Activated CD8-positive, alpha-beta memory T cell treated with anti-CD3 and anti-CD28 coated beads, Interleukin-2, amount 10 ng/mL, durations not matched to agents 7 days and 5 days (primary cell): ENCODE results near the gene PEX14. TPM values are rescaled to one million over a fixed set of nuclear protein-coding genes. Genes with fewer than 3 reads are reported as not detected.

Source experiments
- ATAC-seq: fragments of 150-1000 bp; cut with Tn5 transposase; one replicate; pipeline ENCODE4 v1.10.0; 2021; ENCODE audit warnings: moderate library complexity
- CTCF ChIA-PET: fragments of 350-600 bp; sonication (Branson Sonifier 250); formaldehyde crosslinking; loops from one replicate; lab custom pipeline; 2021; ENCODE audit warnings: antibody characterized with exemption; lab: Charles Lee
- DNase-seq: peaks from one replicate; pipeline ENCODE4 v3.0.0-alpha.2; 2020
- H3K27ac Mint-ChIP-seq: one replicate; pipeline ENCODE4 v1.8.0; 2021; ENCODE audit warnings: mild to moderate bottlenecking, mixed read lengths
- H3K27me3 Mint-ChIP-seq: one replicate; pipeline ENCODE4 v1.8.0; 2021; ENCODE audit warnings: mixed read lengths
- H3K36me3 Mint-ChIP-seq: one replicate; pipeline ENCODE4 v1.8.0; 2021; ENCODE audit warnings: mild to moderate bottlenecking, mixed read lengths
- H3K4me1 Mint-ChIP-seq: one replicate; pipeline ENCODE4 v1.8.0; 2021; ENCODE audit warnings: mixed read lengths
- H3K4me3 Mint-ChIP-seq: one replicate; pipeline ENCODE4 v1.8.0; 2021; ENCODE audit warnings: mild to moderate bottlenecking, moderate library complexity, mixed read lengths
- H3K9me3 Mint-ChIP-seq: one replicate; pipeline ENCODE4 v1.8.0; 2022; ENCODE audit warnings: low read depth, mixed read lengths
- total RNA-seq, 2 experiments: library from RNA; stranded (reverse); gene quantifications; one replicate each; pipeline ENCODE4 v1.2.3, GENCODE V29; 2021

The PEX14 gene
- total RNA-seq, 2 experiments from 2014 or later, result 24.4 to 27.5 TPM

DNA sequence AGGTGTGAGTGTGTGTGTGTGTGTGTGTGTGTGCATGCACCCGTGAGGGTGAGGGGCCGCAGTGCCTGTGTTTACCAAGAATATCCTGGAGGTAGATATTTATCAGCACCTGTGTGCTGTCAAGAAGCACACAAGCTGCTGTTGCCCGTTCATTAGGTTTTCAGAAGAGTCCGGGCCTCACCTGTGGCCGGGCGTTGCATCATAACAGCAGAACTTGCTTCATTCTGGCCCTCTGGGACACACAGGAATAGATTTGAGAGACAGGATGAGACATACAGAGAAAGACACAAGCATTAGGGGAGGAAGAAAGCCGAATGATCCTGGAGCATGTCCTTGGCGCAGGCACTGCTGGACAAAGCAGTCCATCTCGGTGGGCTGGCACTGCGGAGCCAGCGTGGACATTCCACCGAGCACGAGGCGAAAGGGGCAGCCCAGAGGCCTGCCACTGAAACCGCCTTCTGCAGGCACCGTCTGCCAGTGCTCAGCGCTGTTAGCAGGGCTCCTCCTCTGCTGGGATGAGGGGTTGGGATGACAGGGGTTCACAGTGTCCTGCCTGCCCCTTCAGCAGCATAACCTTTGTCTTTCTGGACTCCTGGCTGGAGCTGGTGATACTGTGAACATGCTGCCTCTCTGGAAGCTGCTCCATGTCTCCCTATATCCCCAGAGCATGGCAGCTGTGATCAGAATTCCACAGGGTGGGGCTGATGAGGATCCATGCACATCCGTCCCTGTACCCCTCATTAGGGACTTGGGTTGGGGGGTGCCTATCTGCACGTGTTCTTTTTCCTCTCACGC lies 81.1 kb downstream of the PEX14 start:
- no peak overlapping the region for H3K27ac Mint-ChIP-seq
- CTCF ChIA-PET, result no interaction called here

DNA sequence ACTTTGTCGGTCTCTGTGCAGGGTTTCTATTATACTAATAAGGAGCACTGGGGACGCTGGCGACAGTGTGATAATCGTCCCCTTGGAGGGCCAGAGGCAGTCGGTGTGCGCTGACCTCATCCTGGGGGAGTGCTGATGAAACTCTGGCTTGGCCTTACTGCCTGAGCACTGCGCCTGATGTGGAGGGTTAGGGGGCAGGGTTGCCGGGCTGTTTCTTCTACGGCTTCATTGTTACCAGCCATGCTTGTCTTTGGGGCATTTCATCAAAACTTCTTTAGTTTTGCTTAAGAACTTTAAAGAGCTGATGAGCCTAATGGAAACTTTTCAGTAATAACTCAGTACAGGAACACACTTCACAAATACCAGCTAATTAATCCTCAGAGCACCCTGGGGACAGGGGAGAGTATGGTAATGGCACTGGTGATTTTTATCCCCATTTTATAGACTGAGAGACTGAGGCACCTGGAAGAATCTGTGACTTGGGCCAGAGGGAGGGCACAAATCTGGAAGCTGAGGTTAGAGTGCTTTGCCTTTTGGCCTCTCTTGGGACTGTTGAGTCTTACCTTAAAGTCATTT lies 81.8 kb downstream of the PEX14 start:
- CTCF ChIA-PET, result no interaction called here
- DNase-seq, result no peak
- no peaks in the 10 kb centered on the region for H3K9me3 Mint-ChIP-seq
- no peak overlapping the region for H3K4me3 Mint-ChIP-seq
- peaks cover 4% of the 10 kb centered on the region for H3K4me1 Mint-ChIP-seq
- no peaks in the 10 kb centered on the region for H3K27me3 Mint-ChIP-seq
- no peak for ATAC-seq
- no peak overlapping the region for H3K27ac Mint-ChIP-seq
- no peaks in the 10 kb centered on the region for H3K36me3 Mint-ChIP-seq

More for the DNA sequence above, 81.1 kb downstream of the PEX14 start:
- ATAC-seq (no peak), DNase-seq (no peak)
- Mint-ChIP-seq H3K36me3 (no peaks in the 10 kb centered on the region), H3K9me3 (no peaks in the 10 kb centered on the region), H3K4me1 (peaks cover 4% of the 10 kb centered on the region), H3K27me3 (no peaks in the 10 kb centered on the region), H3K4me3 (no peak overlapping the region)

DNA sequence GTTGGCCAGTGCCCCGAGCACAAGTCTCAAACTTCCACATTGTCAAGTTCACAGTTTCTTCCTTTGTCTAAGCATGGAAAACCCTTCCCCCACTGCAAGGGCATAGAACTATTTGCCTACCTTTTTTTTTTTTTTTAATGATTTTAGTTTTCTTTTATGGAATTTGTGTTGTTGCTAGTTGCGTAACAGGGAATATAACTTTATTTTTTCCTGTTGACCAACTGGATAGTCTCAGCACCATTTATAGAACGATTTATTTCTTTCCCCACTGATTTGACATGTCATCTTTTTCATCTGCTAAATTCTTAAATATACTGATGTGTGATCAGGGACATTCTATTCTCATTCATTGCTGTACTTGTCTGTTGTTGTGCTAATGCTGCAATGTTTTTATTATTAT lies 83.0 kb downstream of the PEX14 start:
- H3K27me3 Mint-ChIP-seq, result no peaks in the 10 kb centered on the region
- peaks cover 4% of the 10 kb centered on the region for H3K4me1 Mint-ChIP-seq
- H3K27ac Mint-ChIP-seq, result no peak overlapping the region

DNA sequence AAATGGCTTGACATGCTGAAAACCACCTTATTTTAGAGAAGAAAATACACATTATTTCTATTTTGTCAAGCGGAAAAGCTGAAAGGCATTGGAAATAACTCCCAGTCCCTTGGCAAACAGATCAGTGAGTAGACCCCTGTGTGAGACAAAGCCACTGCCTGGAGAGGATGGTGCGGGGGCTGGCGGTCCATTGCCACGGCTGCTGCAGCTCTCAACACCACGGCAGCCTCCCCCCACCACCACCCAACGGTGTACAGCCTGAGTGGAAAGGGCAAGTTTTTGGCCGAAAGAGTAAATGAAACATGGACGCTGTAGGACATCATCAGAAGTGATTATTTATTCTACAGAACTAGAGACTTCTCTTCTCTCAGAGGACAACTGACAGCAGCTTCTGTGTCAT lies 84.6 kb downstream of the PEX14 start:
- DNase-seq (no peak), ATAC-seq (no peak)
- H3K36me3 Mint-ChIP-seq, result peaks cover 8% of the 10 kb centered on the region
- no peaks in the 10 kb centered on the region for H3K4me1 Mint-ChIP-seq
- H3K4me3 Mint-ChIP-seq, result no peak overlapping the region
- H3K9me3 Mint-ChIP-seq, result peaks cover 5% of the 10 kb centered on the region
- no peak overlapping the region for H3K27ac Mint-ChIP-seq
- CTCF ChIA-PET, result interaction anchor here (0.8 kb wide), 1 partner anchor 1290 kb away, joined by 4 read pairs; no protein-coding TSS in a partner anchor
- H3K27me3 Mint-ChIP-seq, result no peaks in the 10 kb centered on the region

More for the DNA sequence above, 83.0 kb downstream of the PEX14 start:
- Mint-ChIP-seq H3K9me3 (no peaks in the 10 kb centered on the region), H3K36me3 (peaks cover 3% of the 10 kb centered on the region), H3K4me3 (no peak overlapping the region)
- CTCF ChIA-PET, result no interaction called here
- ATAC-seq (no peak), DNase-seq (no peak)

DNA sequence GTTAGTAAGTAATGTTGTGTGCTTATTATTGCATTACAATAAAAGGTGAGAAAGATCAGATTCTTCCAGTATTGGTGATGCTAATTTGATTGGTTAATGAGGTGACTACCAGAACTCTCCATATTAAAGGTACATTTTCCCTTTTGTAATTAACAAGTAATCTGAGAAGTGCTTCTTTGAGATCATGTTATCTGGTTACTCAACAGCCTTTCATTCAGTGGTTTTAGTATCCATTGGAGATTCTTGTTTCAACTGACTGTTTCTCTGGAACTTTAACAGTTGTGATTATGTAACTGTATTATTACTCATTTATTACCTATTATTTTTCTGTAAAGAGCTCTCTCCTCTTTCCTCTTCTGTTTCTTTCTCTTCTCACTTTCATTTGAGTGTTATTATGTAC lies 86.7 kb downstream of the PEX14 start:
- ATAC-seq, result no peak
- peaks cover 5% of the 10 kb centered on the region for H3K9me3 Mint-ChIP-seq
- CTCF ChIA-PET, result interaction anchor here (1.6 kb wide), 1 partner anchor 66 kb away, joined by 5 read pairs; no protein-coding TSS in a partner anchor
- no peak overlapping the region for H3K27ac Mint-ChIP-seq
- H3K27me3 Mint-ChIP-seq, result no peaks in the 10 kb centered on the region
- no peak for DNase-seq
- no peak overlapping the region for H3K4me3 Mint-ChIP-seq
- H3K36me3 Mint-ChIP-seq, result peaks cover 10% of the 10 kb centered on the region
- H3K4me1 Mint-ChIP-seq, result no peaks in the 10 kb centered on the region

DNA sequence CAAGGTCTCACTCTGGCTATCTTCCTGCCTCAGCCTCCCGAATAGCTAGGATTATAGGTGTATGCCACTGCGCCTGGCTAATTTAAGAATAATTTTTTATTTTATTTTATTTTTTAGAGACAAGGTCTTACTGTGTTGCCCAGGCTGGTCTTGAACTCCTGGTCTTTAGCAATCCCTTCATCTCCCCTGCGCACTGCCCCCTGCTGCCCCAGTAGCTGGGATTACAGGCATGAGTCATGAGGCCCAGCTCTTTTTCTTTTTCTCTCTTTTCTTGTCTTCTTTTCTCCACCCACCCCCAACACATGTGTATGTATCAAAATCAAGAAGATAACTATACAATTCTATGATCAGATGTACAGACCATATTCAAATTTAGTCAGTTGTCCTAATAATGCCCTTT lies 87.2 kb downstream of the PEX14 start:
- H3K27ac Mint-ChIP-seq, result no peak overlapping the region
- ATAC-seq, result no peak
- peaks cover 10% of the 10 kb centered on the region for H3K36me3 Mint-ChIP-seq
- CTCF ChIA-PET, result interaction anchor here (1.6 kb wide), 1 partner anchor 67 kb away, joined by 5 read pairs; no protein-coding TSS in a partner anchor
- H3K9me3 Mint-ChIP-seq, result peaks cover 5% of the 10 kb centered on the region
- no peak overlapping the region for H3K4me3 Mint-ChIP-seq
- no peak for DNase-seq
- H3K4me1 Mint-ChIP-seq, result no peaks in the 10 kb centered on the region
- no peaks in the 10 kb centered on the region for H3K27me3 Mint-ChIP-seq

DNA sequence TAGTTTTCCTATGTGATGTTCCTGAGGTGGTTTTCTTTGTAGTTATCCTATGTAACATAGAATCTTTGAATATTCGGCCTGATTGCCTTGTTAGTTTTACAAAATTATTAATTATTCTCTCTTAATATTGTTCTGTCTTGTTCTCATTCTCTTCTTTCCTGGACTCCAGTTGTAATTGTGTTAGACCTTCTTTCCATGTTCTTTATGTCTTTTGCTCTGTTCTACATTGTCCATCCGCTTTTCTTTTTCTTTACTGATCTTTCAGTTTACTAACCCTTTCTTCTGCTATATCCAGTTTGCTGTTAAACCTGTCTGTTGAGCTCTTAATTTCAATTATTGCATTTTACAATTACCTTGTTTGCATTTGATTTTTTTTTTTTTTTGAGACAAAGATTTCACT lies 89.3 kb downstream of the PEX14 start:
- DNase-seq, result no peak
- Mint-ChIP-seq H3K4me1 (no peaks in the 10 kb centered on the region), H3K4me3 (no peak overlapping the region), H3K9me3 (peaks cover 5% of the 10 kb centered on the region), H3K27ac (no peak overlapping the region), H3K36me3 (peaks cover 12% of the 10 kb centered on the region), H3K27me3 (no peaks in the 10 kb centered on the region)
- no peak for ATAC-seq
- CTCF ChIA-PET, result no interaction called here

DNA sequence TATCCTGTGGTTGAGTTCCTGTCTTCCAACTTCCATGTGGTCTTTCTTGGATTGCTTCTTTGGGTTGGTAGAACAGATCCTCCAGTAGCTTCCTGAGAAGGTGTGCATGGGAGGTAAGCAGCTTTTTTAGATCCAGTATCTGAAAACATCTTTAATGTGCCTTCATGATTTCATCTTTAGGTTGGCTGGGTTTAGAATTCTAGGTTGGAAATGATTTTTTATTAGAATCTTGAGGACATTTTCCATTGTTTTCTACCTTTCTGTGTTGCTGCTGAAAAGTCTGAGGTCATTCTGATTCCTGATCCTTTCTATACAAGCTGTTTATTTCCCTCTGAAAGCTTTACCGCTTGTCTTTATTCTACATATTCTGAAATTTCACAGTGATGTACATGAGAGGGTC lies 94.8 kb downstream of the PEX14 start:
- peaks cover 6% of the 10 kb centered on the region for H3K36me3 Mint-ChIP-seq
- ATAC-seq (no peak), DNase-seq (no peak)
- no peaks in the 10 kb centered on the region for H3K9me3 Mint-ChIP-seq
- no peaks in the 10 kb centered on the region for H3K27me3 Mint-ChIP-seq
- no peaks in the 10 kb centered on the region for H3K4me1 Mint-ChIP-seq
- H3K27ac Mint-ChIP-seq, result no peak overlapping the region
- CTCF ChIA-PET, result interaction anchor here (0.8 kb wide), 1 partner anchor 28 kb away, joined by 3 read pairs; no protein-coding TSS in a partner anchor
- H3K4me3 Mint-ChIP-seq, result no peak overlapping the region

DNA sequence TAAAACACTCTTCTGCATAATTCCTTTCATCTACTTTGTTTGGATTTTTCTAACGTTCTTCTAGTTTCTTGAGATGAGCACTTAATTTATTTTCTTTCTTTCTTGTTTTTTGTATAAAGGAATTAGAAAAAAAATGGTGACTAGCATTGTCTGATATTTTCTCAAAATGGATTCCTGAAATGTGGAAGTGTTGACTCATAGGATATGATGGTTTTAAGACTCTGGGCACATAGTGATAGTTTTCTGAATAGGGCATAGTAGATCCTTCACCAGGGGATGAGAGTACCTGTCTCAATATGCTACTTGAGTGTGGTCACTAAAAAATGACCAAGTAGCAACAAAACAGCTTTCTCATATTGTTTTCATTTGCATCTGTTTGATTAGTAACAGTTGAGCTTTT lies 100.9 kb downstream of the PEX14 start:
- Mint-ChIP-seq H3K9me3 (no peaks in the 10 kb centered on the region), H3K4me1 (no peaks in the 10 kb centered on the region), H3K4me3 (no peak overlapping the region), H3K36me3 (no peaks in the 10 kb centered on the region), H3K27me3 (no peaks in the 10 kb centered on the region), H3K27ac (no peak overlapping the region)
- DNase-seq, result no peak
- CTCF ChIA-PET, result interaction anchor here (1.0 kb wide), 1 partner anchor 68 kb away, joined by 3 read pairs; no protein-coding TSS in a partner anchor
- ATAC-seq, result no peak

DNA sequence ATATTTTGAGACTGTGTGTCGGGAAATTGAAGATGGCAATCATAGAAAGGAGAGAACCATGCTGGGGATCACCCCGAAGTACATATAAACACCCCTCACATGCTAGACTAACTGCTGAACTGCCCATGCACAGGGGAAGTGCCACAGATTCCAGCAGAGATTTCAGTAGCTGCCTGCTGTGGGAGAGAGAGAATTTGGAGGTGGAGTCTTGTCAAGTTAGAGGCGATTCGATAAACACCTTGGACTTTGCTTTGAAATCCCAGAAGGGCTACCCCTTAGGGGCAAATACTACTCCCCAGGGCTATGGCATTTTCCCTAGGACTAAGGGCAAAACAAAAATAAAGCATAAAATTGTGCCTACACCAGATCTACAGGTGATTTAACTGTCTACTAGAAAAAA lies 103.3 kb downstream of the PEX14 start:
- Mint-ChIP-seq H3K27ac (no peak overlapping the region), H3K9me3 (no peaks in the 10 kb centered on the region), H3K4me1 (no peaks in the 10 kb centered on the region), H3K36me3 (no peaks in the 10 kb centered on the region), H3K27me3 (no peaks in the 10 kb centered on the region), H3K4me3 (no peak overlapping the region)
- CTCF ChIA-PET, result no interaction called here
- DNase-seq (no peak), ATAC-seq (no peak)

DNA sequence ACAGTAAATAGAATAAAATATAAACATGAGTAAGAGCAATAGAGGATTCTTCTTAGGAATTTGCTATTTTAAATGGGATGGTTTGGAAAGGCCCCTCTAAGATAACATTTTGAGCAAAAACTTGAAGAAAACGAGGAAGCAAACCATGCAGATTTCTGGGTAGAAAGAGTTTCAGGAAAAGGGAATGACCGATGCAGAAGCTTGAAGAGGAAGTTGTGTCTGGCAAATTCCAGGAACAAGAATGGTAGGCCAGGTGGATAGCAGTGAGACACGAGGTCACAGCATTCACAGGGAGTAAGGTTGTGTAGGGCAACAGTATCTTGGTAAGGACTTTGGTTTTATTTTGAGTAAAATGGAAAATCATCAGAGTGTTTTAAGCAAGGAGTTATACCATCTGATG lies 108.9 kb downstream of the PEX14 start:
- no peak for DNase-seq
- Mint-ChIP-seq H3K9me3 (no peaks in the 10 kb centered on the region), H3K36me3 (no peaks in the 10 kb centered on the region), H3K27me3 (no peaks in the 10 kb centered on the region), H3K27ac (no peak overlapping the region), H3K4me1 (no peaks in the 10 kb centered on the region), H3K4me3 (no peak overlapping the region)
- CTCF ChIA-PET, result interaction anchor here (1.0 kb wide), 1 partner anchor 47 kb away, joined by 3 read pairs; no protein-coding TSS in a partner anchor
- ATAC-seq, result no peak

DNA sequence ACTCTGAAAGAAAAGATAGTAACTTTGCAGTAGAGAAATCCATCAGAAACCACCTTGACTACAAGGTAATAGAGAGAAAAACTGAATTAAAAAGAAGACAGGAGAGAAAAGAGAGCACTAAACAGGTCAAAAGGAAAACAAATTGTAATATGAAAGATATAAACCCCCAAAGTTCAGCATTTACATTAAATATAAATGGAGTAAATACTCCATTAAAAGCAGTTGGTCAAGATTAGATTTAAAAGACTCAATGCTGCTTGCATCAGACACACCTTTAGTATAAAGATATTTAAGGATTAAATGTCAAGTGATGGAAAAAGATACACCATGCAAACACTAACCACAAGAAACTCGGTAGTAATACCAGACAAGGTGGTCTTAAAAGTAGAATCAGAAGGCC lies 110.5 kb downstream of the PEX14 start:
- CTCF ChIA-PET, result no interaction called here
- no peaks in the 10 kb centered on the region for H3K9me3 Mint-ChIP-seq
- H3K4me1 Mint-ChIP-seq, result peaks cover 1% of the 10 kb centered on the region
- H3K4me3 Mint-ChIP-seq, result no peak overlapping the region
- H3K27me3 Mint-ChIP-seq, result no peaks in the 10 kb centered on the region
- no peak for DNase-seq
- H3K36me3 Mint-ChIP-seq, result no peaks in the 10 kb centered on the region
- no peak overlapping the region for H3K27ac Mint-ChIP-seq
- no peak for ATAC-seq

DNA sequence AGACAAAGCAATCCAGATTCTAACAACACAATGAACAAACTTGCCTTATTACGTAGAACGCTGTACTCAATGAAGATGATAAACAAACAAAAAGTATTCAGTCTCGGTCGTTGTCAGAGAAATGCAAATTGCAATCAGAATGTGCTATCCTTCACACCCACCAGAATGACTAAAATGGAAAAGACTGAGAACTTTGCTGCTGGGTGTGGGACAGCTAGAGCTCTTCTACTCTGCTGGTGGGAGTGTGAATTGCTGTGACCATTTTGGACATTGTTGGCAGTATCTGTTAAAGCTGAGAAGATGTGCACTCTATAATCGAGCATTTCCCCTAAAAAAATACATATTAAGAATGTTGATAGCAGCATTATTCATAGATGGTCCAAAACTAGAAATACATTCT lies 111.4 kb downstream of the PEX14 start:
- Mint-ChIP-seq H3K9me3 (no peaks in the 10 kb centered on the region), H3K36me3 (no peaks in the 10 kb centered on the region), H3K27me3 (no peaks in the 10 kb centered on the region), H3K4me3 (no peak overlapping the region), H3K4me1 (peaks cover 7% of the 10 kb centered on the region), H3K27ac (no peak overlapping the region)
- ATAC-seq (no peak), DNase-seq (no peak)
- CTCF ChIA-PET, result no interaction called here

DNA sequence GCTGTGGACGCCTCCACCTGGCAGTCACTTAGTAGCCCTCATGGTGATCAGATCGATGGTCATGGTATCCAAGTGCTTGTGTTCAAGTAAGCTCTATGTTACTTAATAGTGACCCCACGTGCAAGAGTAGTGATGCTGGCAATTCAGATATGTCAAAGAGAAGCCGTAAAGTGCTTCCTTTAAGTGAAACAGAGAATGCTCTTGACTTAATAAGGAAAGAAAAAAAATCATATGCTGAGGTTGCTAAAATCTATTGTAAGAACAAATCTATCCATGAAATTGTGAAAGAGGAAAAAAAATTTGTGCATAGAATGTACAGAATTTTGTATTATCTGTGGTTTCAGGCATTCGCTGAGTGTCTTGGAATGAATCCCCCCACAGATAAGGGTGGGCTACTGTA lies 113.9 kb downstream of the PEX14 start:
- H3K36me3 Mint-ChIP-seq, result no peaks in the 10 kb centered on the region
- no peak overlapping the region for H3K4me3 Mint-ChIP-seq
- CTCF ChIA-PET, result no interaction called here
- DNase-seq (no peak), ATAC-seq (no peak)
- no peaks in the 10 kb centered on the region for H3K9me3 Mint-ChIP-seq
- no peaks in the 10 kb centered on the region for H3K27me3 Mint-ChIP-seq
- peaks cover 12% of the 10 kb centered on the region for H3K4me1 Mint-ChIP-seq
- H3K27ac Mint-ChIP-seq, result no peak overlapping the region
